WTC11 (cell line): ENCODE measurements around the gene RPP14. TPM values are rescaled to one million over a fixed set of nuclear protein-coding genes. Genes with fewer than 3 reads are reported as not detected.

Experiments
- ATAC-seq: fragments of 200-7000 bp; cut with Tn5 transposase; 2 replicates; pipeline ENCODE4 v1.10.0; 2021; ENCODE audit warnings: mild to moderate bottlenecking, moderate library complexity
- CTCF ChIA-PET: fragments of 300-600 bp; sonication (Branson Sonifier 250); formaldehyde crosslinking; loops from one replicate; lab custom pipeline; 2021; ENCODE audit warnings: antibody characterized with exemption; lab: Charles Lee
- POLR2A ChIA-PET: fragments of 350-600 bp; sonication (Branson Sonifier 250); formaldehyde crosslinking; loops from one replicate; lab custom pipeline; 2021; ENCODE audit warnings: antibody characterized with exemption; lab: Charles Lee
- DNase-seq: peaks from one replicate; pipeline ENCODE4 v3.0.0; 2021; ENCODE audit warnings: low spot score
- H3K27ac Mint-ChIP-seq: 2 replicates; pipeline ENCODE4 v1.8.0; 2021; ENCODE audit warnings: mixed read lengths
- H3K27me3 Mint-ChIP-seq: 2 replicates; pipeline ENCODE4 v1.8.0; 2021; ENCODE audit warnings: low read depth, mild to moderate bottlenecking, moderate library complexity, mixed read lengths
- H3K36me3 Mint-ChIP-seq: 2 replicates; pipeline ENCODE4 v1.8.0; 2021; ENCODE audit warnings: mixed read lengths
- H3K4me1 Mint-ChIP-seq: 2 replicates; pipeline ENCODE4 v1.8.0; 2022; ENCODE audit warnings: mixed read lengths
- H3K4me3 Mint-ChIP-seq: 2 replicates; pipeline ENCODE4 v1.8.0; 2021; ENCODE audit warnings: mild to moderate bottlenecking, moderate library complexity, mixed read lengths
- H3K9me3 Mint-ChIP-seq: 2 replicates; pipeline ENCODE4 v1.8.0; 2021; ENCODE audit warnings: mixed read lengths
- AR ChIP-seq: fragments of 250-450 bp; sonication (Bioruptor Pico); IDR thresholded peaks from 2 replicates; pipeline ENCODE4 v1.9.0; 2021; ENCODE audit warnings: mild to moderate bottlenecking
- ATF2 ChIP-seq: sonication (generic); formaldehyde crosslinking; IDR thresholded peaks from 2 replicates; pipeline ENCODE4 v1.8.1; 2022; ENCODE audit warnings: low read depth, missing genetic modification reagents, borderline replicate concordance
- ATF3 ChIP-seq: sonication (generic); formaldehyde crosslinking; conservative IDR thresholded peaks from 2 replicates; pipeline ENCODE4 v1.8.1; 2022; ENCODE audit warnings: mild to moderate bottlenecking, missing genetic modification reagents
- E2F5 ChIP-seq: sonication (generic); formaldehyde crosslinking; IDR thresholded peaks from 2 replicates; pipeline ENCODE4 v1.8.1; 2022; ENCODE audit warnings: mild to moderate bottlenecking, moderate library complexity, missing genetic modification reagents
- ERG ChIP-seq: fragments of 250-450 bp; sonication (Bioruptor Pico); IDR thresholded peaks from 2 replicates; pipeline ENCODE4 v1.8.0; 2021; ENCODE audit warnings: mild to moderate bottlenecking
- FOXK1 ChIP-seq: sonication (generic); formaldehyde crosslinking; IDR thresholded peaks from 2 replicates; pipeline ENCODE4 v1.8.0; 2022; ENCODE audit warnings: mild to moderate bottlenecking, moderate library complexity, missing genetic modification reagents
- GABPB1 ChIP-seq: sonication (generic); formaldehyde crosslinking; IDR thresholded peaks from 2 replicates; pipeline ENCODE4 v1.8.1; 2023; ENCODE audit warnings: mild to moderate bottlenecking, missing genetic modification reagents
- GRHL2 ChIP-seq: fragments of 250-450 bp; sonication (Bioruptor Pico); IDR thresholded peaks from 2 replicates; pipeline ENCODE4 v1.8.0; 2022; ENCODE audit warnings: mild to moderate bottlenecking, moderate library complexity; ENCODE audit not compliant: insufficient replicate concordance, severe bottlenecking
- IRF2 ChIP-seq: sonication (generic); formaldehyde crosslinking; IDR thresholded peaks from 2 replicates; pipeline ENCODE4 v1.8.0; 2022; ENCODE audit warnings: low read depth, missing genetic modification reagents, borderline replicate concordance
- JUN ChIP-seq: sonication (generic); formaldehyde crosslinking; IDR thresholded peaks from 2 replicates; pipeline ENCODE4 v1.8.0; 2023; ENCODE audit warnings: mild to moderate bottlenecking, missing genetic modification reagents
- KAT7 ChIP-seq: sonication (generic); formaldehyde crosslinking; IDR thresholded peaks from 2 replicates; pipeline ENCODE4 v1.8.1; 2023; ENCODE audit warnings: missing genetic modification reagents, mild to moderate bottlenecking, borderline replicate concordance
- TCF7 ChIP-seq: sonication (generic); formaldehyde crosslinking; IDR thresholded peaks from 2 replicates; pipeline ENCODE4 v1.8.0; 2022; ENCODE audit warnings: mild to moderate bottlenecking, low read depth, missing genetic modification reagents, moderate library complexity
- USF1 ChIP-seq: sonication (generic); formaldehyde crosslinking; IDR thresholded peaks from 2 replicates; pipeline ENCODE4 v1.8.0; 2022; ENCODE audit warnings: mild to moderate bottlenecking, missing genetic modification reagents
- ZBTB21 ChIP-seq: sonication (generic); formaldehyde crosslinking; IDR thresholded peaks from 2 replicates; pipeline ENCODE4 v1.8.1; 2023; ENCODE audit warnings: mild to moderate bottlenecking, missing genetic modification reagents, borderline replicate concordance
- ZNF281 ChIP-seq: sonication (generic); formaldehyde crosslinking; IDR thresholded peaks from 2 replicates; pipeline ENCODE4 v1.8.0; 2023; ENCODE audit warnings: mild to moderate bottlenecking, missing genetic modification reagents
- total RNA-seq: library from RNA; stranded (reverse); gene quantifications from 3 replicates; pipeline ENCODE4 v1.2.3, GENCODE V29; 2021

RPP14 gene
- total RNA-seq, 1 experiment from 2014 or later: 17.9 TPM

- H3K4me3 Mint-ChIP-seq: no peak overlapping the region
- no peak for ATAC-seq
- no peak for DNase-seq
- no peak overlapping the region for H3K27ac Mint-ChIP-seq
- TF ChIP-seq IRF2 (CRISPR knock-in tag) (no peak), FOXK1 (no peak), JUN (CRISPR knock-in tag) (no peak), ZNF281 (CRISPR knock-in tag) (no peak), ERG (CRISPR knock-in tag) (no peak), AR (CRISPR knock-in tag) (no peak), USF1 (CRISPR knock-in tag) (no peak), GABPB1 (CRISPR knock-in tag) (no peak), ZBTB21 (CRISPR knock-in tag) (no peak), GRHL2 (no peak), KAT7 (CRISPR knock-in tag) (no peak), ATF2 (no peak), E2F5 (CRISPR knock-in tag) (no peak), ATF3 (CRISPR knock-in tag) (no peak), TCF7 (CRISPR knock-in tag) (no peak)
- H3K4me1 Mint-ChIP-seq: no peaks in the 10 kb centered on the region
- H3K36me3 Mint-ChIP-seq: peaks cover 16% of the 10 kb centered on the region
- CTCF ChIA-PET: interaction anchor here (0.6 to 1.7 kb wide), 3 partner anchors 34 to 84 kb away, joined by 3 to 8 read pairs (median 5); partner anchors contain the start of genes HTD2 and RPP14
- no peaks in the 10 kb centered on the region for H3K27me3 Mint-ChIP-seq
- H3K9me3 Mint-ChIP-seq: peaks cover 7% of the 10 kb centered on the region; the same call in 1 of the 2 replicates
- POLR2A ChIA-PET: interaction anchor here (0.6 kb wide), 1 partner anchor 20 kb away, joined by 3 read pairs; no protein-coding TSS in a partner anchor
Measured at GRCh38 chr3:58271901-58272501, 34.0 kb upstream of the RPP14 start.
